NCI-H748 (cell line): ENCODE results near the gene PLCL2.
"Not testable (repeated sequence)": the region's sequence is repeated elsewhere in the genome, so short reads cannot be mapped to it uniquely, and the experiment has no call there.

Experiments used
- DNase-seq: peaks from one replicate; lab custom pipeline; 2025; ENCODE audit not compliant: unreplicated experiment; lab: John Stamatoyannopoulos, UW

PLCL2 gene

DNA sequence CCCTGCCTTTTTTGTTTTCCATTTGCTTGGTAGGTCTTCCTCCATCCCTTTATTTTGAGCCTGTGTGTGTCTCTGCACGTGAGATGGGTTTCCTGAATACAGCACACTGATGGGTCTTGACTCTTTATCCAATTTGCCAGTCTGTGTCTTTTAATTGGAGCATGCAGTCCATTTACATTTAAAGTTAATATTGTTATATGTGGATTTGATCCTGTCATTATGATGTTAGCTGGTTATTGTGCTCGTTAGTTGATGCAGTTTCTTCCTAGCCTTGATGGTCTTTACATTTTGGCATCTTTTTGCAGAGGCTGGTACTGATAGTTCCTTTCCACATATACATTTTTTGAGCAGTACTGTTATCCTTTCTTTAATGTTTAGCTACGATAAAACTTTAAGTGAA is 73.1 kb downstream of the PLCL2 start:
- DNase-seq: not testable (repeated sequence)

DNA sequence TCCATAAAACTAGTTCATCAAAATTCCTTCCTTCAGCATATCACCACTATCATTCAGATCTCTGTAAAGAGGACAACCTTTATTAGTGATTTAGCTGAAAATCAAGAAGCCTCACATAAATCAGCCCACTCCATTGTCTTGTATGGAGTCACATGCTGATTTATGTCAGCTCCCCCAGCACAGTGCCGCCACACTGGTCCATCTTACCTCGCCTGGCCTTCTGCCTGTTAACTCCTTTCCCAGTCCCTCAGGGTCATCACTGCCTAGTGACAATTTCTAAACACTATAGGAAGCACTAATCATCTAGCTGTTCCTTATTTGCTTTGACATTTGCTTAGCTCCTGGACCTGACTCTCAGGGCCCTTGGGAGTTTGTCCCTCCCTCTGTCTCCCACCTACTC is 75.4 kb downstream of the PLCL2 start:
- DNase-seq: no peak

DNA sequence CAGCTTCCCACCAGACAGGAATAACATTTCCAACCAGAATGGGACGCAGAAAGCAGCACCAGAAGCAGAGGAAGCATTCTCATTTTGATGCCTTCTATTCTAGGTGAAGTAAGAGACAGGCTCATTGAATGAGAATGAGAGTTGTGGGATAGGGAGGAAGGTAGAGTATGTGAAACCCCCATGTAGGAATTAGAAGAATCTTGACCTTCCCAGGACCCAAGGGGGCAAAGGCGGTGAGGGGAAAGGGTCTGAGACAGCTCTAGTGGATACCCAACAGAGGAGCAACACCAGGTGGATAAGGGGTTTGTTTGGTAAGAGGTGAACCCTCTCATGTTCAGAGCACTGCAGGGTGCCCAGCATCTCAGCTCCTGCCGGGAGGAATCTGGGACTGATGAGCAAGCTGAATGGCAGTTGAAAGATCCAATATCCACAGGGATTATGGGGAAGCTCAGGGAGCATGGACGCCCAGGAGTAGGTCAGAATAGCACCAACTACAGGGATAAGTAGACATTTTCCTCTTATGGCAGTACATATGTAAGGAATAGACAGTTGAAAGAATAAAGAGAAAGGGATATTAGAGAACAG is 77.0 kb downstream of the PLCL2 start:
- no peak for DNase-seq

DNA sequence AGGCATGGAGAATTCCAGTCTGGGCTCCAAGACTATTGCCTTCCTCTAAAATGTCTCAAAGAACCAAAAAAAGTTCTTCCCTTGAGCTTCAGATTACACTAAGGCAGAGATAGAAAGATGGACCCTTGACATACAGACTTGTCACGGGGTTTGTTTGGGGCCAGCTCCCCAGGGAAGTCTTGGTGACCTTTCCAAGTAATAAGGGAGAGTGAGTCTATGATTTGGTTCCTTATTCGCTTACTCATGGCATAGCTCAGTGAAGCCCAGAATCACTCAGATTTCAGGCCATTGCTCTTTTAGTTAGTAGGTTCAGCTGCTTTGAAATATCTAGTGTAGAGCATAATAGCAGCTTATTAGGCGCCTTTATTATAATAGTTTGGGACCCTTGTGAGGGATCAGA is 90.3 kb downstream of the PLCL2 start:
- no peak for DNase-seq

DNA sequence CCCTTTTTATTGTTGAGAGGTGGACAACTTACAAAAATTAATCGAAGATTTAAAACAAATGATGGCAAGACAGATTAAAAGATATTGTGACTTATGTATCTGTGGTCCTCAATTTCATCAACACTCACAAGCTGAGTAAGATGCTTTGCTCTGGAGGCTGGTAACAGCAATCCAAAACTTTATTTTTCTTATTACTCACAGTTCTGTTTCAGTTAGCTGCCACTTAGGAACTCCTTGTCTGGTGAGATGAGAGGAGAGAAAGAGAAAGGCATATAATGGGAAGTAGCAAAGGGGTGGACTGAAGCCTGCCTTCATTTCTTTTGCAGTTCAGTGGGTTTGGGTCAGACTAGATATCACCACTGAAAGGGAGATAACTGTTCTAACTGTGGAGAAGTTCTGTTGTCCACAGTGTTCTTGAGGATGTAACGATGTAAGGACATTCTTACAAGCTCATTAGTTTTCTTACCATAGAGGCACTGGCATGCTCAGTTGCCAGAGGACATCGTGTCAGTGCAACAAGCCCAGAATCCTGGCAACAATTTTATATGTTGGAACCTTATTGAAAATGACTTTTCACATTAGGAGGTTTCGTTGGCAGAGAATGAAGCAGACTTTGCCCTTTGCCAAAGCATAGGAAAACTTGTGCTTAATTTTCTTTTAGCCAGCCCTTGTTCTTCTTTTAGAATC is 93.6 kb downstream of the PLCL2 start:
- DNase-seq: no peak

DNA sequence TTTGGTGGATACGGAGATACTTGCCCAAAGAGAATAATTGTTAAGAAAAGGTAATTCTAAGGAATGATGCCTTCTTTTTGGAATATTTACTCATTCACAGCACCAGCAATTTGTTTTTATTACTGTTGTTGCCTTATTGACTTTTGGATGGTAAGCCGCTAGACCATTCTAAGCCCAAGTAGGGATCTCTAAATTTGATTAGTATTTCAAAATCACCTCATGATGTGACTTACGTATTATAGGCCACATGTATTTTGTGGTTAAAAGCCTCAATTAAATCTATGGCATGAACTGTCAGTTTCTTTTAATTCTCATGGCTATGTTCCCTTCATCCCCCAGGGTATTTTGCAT is 94.1 kb downstream of the PLCL2 start:
- DNase-seq: no peak

DNA sequence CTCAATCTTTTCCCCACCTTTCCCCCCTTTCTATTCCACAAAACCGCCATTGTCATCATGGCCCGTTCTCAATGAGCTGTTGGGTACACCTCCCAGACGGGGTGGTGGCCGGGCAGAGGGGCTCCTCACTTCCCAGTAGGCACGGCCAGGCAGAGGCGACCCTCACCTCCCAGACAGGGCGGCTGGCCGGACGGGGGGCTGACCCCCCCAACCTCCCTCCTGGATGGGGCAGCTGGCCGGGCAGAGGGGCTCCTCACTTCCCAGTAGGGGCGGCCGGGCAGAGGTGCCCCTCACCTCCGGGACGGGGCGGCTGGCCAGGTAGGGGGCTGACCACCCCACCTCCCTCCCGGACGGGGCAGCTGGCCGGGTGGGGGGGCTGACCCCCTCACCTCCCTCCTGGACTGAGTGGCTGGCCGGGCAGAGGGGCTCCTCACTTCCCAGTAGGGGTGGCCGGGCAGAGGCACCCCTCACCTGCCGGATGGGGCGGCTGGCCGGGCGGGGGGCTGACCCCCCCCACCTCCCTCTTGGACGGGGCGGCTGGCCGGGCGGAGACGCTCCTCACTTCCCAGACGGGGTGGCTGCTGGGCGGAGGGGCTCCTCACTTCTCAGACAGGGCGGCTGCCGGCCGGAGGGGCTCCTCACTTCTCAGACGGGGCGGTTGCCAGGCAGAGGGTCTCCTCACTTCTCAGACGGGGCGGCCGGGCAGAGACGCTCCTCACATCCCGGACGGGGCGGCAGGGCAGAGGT is 95.2 kb downstream of the PLCL2 start:
- DNase-seq: not testable (repeated sequence)

DNA sequence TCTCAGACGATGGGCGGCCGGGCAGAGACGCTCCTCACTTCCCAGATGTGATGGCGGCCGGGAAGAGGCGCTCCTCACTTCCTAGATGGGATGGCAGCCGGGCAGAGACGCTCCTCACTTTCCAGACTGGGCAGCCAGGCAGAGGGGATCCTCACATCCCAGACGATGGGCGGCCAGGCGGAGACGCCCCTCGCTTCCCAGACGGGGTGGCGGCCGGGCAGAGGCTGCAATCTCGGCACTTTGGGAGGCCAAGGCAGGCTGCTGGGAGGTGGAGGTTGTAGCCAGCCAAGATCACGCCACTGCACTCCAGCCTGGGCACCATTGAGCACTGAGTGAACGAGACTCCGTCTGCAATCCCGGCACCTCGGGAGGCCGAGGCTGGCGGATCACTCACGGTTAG is 95.8 kb downstream of the PLCL2 start:
- not testable (repeated sequence) for DNase-seq

DNA sequence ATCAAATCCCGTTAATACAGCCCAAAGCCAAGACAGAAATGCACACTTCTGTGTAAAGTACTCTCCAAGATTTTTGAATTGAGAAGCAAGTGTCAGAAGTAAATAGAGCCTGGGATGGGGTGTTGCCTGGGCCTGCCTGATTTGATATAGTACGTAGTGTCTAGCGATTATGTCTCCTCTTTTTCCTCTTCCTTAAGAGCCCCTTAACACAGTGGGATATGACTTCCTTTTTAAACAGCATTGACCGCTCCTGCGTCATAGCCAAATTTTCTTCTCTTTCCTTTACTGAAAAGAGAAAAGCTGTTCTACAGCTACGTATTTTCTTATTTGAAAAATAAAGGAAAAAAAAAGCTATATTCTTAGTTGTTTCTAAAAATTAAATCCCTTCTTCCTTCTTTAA is 97.7 kb downstream of the PLCL2 start:
- no peak for DNase-seq

DNA sequence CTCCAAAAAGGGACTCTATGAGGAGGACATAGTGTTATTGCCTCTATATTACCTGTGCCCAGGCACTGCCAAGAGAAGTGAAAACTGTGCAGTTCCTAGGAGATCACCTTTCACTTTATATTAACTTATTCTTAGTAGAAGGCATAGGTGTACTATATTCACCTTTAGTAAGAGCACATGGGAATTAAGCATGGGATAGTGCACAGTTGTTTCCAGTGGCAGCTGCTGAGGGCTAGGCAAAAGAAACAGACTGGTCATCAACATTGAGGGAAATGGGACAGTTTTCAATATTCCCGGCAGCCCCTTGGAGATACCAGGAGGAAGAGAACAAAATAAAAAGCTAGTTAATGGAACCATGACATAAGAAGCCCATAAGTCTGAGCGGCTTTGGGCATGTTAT is 100.9 kb downstream of the PLCL2 start:
- no peak for DNase-seq

DNA sequence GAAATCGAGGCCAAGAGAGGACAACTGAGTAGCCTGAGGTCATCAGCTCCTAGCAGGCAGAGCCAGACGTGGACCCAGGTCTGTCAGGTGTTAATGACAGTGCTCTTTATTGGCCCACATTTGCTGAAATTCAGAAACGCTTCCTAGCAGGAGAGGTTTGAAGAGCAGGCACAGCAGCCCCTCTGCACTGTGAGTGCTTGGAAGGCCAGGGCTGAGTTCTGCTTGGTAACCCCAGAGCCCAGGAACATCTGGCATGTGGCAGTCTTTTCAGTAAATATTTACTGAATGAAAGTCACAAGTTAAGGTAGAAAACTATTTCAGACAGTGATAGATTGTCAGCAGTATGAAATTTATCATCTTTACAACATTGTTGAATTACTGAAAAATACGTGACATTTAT is 102.4 kb downstream of the PLCL2 start:
- no peak for DNase-seq

DNA sequence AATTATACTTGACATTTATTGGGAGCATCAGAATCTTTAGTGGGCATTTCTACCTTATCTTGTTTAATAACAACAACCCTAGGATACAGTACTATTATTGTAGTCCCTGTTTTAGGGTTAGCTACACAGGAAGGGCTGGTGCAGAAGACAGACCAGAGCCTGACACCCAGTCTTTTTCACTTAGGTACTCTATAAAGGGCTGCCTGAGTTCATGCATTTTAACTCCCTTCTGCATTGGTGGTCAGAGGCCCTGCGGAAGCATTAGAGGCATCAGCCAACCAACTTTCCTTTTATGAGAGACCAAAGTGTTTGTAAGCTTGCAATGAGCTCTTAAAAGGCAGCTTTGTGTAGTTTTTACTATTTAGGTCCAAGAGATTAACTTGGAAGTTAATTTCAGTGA is 105.4 kb downstream of the PLCL2 start:
- DNase-seq: no peak

DNA sequence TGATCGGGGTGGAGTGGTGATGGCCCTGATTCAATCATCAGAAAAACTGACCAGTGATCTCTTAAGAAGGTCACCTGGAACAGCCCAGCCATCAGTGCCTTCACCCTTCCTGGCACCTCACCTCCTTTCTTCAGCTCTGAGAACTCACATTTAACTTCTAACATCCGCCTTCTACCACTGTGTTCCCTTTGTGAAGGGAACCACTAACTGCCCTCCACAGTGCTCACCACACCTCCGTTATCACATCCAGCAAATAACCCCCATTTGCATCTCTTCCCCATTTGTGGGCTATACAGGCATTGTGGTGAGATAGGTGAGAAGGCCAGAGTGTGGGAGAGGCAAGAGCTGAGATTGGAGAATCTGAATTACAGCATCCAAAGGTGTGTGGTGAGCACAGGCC is 107.4 kb downstream of the PLCL2 start:
- DNase-seq: no peak

DNA sequence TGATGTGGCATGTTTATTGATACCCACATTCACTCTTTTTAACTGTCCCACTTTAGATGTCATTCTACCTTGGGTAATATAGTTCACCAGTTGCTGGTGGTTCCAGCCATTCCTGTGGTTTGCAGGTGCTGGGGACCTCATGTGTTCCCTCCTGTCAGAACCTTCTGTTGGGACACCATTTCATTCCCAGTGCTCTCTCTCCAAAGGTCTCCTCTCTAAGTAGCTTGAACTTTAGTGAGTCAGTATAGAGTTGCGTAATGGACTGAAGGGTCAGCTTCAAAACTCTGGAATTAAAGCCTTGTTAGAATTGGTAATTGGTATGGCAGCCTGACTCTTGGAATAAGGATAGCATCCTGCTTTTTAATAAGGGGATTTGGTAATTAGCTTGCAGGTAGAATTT is 108.5 kb downstream of the PLCL2 start:
- DNase-seq: no peak

DNA sequence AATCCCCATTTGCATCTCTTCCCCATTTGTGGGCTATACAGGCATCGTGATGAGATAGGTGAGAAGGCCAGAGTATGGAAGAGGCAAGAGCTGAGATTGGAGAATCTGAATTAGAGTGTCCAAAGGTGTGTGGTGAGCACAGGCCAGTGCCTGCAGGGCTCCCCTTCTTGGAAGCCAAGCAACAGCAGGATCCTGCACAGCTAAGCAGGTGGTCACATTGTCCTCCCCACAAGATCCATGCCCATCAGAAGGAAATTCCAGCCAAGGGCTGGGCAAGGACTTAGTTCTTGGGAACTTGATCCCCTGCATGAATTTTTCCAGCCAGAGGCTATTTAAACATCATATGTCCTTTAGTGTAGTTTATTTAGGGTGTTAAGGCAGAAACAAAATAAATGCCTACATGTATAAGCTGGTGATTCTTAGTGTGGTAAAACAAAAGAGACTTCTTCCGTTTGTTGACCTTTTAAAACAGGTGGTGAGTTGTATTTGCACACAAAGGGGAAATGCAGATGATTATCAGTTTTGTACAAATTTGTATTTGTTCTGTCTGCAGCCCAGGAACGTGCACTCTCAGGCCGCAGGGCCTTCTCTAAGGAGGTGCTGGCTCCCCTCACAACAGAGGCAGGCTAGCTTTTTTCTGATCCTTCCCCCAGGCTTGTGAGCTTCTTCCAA is 110.2 kb downstream of the PLCL2 start:
- DNase-seq: peak; percentile 5

DNA sequence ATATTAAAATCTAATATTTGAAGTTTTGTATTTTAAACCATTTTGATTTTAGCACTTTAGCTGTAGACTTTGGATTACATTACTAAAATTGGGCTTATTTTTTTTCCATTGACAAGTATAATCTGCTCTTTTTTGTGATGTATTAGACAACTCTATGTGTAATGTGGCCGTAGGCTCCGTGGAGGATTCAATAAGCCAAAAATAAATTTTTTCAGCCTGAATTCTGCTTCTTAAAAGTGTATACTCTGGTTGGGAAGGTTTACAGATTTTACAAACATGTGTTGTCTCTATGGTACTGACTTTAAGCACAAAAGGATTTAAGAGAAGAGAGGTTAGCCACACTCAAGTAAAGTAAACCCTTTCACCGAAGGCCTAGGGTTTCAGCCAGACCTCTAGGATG is 110.8 kb downstream of the PLCL2 start:
- no peak for DNase-seq

DNA sequence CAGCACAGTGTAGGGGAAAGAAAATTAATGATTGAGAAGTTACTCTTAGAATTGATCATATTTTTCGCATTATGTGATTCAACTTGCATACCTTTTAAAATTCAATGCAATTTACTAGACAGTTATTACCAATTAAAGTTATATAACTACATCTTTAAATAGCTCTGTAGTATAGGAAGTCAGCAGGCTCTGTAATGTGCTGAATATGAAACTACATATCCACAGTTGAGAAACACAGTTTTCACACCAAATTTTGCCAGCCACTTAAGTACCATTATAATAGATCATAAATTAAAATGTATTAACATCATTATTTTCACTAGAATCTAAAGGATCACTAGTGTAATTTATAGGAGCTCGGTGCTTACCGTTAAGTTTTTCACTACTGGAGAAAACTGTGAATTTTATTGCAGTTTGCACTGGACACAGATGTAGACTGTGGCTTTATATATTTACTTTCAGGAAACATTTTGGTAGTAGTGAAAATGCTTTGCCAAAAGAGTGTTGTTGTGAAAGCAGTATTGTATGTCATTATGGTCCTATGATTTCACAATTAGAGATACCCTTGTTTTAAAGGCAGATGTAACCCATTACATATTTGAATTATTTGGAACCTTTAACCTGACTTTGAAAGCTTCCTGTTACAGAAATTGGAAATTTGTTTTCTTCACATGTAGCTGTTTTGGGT is 113.6 kb downstream of the PLCL2 start:
- no peak for DNase-seq

DNA sequence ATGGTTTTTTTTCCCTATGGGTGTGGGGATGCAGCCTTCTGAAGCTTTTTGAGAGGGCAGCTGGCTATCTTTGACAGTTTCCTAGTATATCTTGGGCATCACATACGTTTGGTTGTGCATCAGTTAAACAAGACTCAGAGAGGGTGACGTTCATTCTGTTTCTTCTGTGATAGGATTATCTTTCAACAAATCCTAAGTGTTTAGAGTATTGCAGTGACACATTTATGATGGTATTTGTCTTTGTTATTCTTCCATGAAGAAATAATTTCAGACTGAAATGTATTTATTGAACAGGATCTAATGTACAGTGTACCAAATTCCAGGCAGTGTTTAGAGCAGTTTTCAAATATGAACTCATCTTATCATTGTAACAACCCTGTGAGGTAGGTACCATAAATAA is 114.4 kb downstream of the PLCL2 start:
- DNase-seq: no peak

DNA sequence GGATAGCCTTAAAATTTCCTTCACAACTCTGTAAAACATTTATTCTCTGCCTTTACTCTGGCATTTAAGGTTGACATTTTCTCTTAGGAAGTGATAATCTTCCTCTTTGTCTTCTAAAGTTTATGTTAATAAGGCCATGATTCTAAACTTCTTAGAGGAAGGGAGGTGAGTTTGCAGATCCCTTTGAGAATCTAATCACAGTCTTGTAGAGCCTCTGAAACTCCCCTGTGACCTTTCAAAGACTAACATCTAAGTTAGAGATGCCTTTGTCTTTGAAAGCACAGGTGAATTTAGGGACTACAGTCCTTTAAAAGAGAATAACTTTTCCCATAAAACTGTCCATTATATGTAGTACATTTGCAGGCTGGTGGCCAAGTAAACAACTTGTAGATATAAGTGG is 115.1 kb downstream of the PLCL2 start:
- DNase-seq: no peak

DNA sequence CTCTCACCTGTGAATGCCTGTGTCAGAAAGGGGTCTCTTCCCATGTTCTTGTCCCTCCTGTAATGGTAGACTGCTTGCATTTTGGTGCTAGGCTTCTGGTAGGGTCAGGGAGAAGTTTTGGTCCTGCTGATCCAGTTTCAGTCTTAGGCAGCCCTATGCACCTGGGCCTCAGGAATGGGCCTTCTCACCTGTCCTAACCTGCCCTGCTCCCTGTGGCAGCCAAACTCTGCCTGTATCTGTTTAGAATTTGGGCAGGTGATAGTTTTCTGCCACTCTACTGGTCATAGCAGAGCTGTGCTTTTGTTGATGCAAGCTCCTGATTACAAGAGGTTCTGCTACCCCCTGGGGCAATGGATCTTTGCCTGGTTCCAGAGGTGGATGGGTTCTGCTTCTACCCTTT is 118.7 kb downstream of the PLCL2 start:
- no peak for DNase-seq

DNA sequence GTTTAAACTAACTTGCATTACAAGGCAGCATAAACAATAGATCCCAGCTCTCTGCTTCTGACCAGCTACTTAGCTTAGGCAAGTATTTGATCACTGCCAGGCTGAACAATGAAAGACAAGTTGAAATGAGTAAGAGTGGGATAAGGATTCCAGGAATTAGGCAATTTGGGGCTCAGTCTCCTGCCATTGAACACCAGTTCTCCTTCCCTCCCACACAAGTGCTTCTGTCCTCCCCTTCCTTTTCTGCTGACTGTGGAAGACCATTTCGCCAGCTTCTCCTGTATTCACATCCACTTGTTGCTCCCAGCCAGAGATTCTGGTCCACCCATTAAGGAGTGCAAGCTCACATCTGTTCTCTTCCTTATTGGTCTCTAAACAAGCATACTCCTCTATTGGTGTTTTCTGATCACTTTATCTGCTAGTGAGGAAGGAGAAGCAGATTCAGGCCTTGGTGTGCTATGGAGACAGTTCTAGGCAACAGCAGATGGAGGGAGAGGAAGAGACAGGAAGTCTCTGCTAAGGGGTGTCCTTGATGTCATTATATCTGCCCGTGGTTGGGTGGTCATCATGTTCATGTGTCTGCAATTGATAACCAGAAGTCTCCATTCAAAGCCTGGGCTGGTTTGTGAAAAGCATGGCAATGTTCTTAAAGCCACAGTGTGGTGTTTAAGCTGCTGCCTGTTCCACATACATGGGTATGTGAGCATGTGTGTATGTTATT is 121.5 kb downstream of the PLCL2 start:
- DNase-seq: no peak
